HG03064 (cell line): ENCODE data around the gene RPRD2.

ENCODE experiments used
- ATAC-seq: cut with Tn5 transposase; IDR thresholded peaks from one replicate; pipeline ENCODE4 v1.9.1; 2021; ENCODE audit warnings: low read depth; ENCODE audit not compliant: unreplicated experiment

RPRD2 gene

GRCh38 chr1:150511985-150512660 lies 148.2 kb downstream of the RPRD2 start:
- ATAC-seq, result no peak

GRCh38 chr1:150512846-150513245 lies 148.9 kb downstream of the RPRD2 start:
- no peak for ATAC-seq

GRCh38 chr1:150513351-150513791 lies 149.4 kb downstream of the RPRD2 start:
- ATAC-seq, result no peak

GRCh38 chr1:150514260-150514659 lies 150.3 kb downstream of the RPRD2 start:
- no peak for ATAC-seq

- no peak for ATAC-seq
Measured at GRCh38 chr1:150514913-150515327, 151.0 kb downstream of the RPRD2 start.

GRCh38 chr1:150515328-150516049 lies 151.5 kb downstream of the RPRD2 start, which contains the start of gene FALEC:
Gene FALEC (plus strand): TSS chr1:150515752.
- peak; percentile 89 for ATAC-seq

- ATAC-seq, result no peak
Measured at GRCh38 chr1:150516050-150516591, 152.2 kb downstream of the RPRD2 start.

GRCh38 chr1:150516616-150517015 lies 152.7 kb downstream of the RPRD2 start:
- no peak for ATAC-seq

GRCh38 chr1:150521196-150521968 lies 157.4 kb downstream of the RPRD2 start:
- no peak for ATAC-seq

GRCh38 chr1:150525348-150525747 lies 161.4 kb downstream of the RPRD2 start:
- no peak for ATAC-seq
